GM18498 (cell line): ENCODE measurements around the gene ADAMTSL5.
"Not testable (repeated sequence)": the region's sequence is repeated elsewhere in the genome, so short reads cannot be mapped to it uniquely, and the experiment has no call there.

Source experiments
- ATAC-seq: cut with Tn5 transposase; IDR thresholded peaks from one replicate; pipeline ENCODE4 v1.9.1; 2021; ENCODE audit warnings: mild to moderate bottlenecking, moderate library complexity; ENCODE audit not compliant: unreplicated experiment

ADAMTSL5 gene

DNA sequence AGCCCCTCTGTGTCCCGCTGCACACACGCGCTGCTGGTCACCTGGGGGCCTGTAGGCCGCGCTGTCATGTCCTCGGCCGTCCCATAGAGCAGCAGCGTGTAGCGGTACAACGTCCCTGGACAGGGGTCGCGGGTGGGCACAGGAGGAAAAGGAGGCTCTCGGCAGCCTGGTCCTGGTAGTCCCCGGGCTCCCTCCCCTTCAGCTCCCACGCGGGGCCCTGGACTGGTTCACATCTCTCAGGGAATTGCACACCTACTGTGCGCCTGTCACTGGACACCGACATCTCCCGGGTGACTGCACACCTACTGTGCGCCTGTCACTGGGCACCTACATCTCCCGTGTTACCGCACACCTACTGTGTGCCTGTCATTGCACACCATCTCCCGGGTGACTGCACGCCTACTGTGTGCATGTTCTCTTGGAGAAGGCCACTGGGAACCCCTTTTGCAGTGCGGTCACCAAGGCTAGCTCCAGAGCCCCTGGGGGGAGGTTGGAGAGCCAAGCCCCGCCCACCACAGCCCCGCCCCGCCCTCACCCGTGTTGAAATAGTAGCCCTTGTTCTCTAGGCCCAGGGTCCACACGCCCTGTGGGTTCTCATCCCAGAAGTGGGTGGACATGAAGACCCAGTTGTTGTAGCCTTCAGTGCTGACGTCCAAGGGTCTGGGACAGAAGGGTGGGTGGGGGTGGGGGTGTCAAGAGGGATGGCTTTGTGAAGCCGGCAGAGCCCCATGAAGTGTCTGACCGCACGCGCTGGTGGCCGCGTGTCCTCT lies 30.3 kb downstream of the ADAMTSL5 start:
- no peak for ATAC-seq

DNA sequence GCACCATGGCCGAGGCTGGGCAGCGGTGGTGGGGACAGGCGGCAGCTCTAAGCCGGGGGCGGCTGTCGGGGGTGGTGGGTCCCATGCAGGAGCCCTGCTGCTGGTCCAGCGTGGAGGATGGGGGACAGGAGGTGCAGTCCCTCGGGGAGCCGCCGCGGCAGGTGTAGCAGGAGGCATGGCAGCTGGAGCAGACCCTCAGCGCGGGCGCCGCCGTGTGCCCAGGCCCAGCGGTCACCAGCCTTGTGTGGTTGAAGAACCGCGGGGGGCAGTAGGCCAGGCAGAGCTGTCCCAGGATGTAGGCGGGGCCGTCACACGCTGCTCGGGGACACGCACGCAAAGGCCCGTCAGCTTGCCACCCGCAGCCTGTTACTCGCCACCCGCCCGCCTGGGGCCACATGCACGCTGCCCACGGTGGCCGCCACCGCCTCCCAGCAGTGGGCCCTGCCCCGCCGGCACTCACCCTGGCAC lies 30.9 kb downstream of the ADAMTSL5 start:
- no peak for ATAC-seq

DNA sequence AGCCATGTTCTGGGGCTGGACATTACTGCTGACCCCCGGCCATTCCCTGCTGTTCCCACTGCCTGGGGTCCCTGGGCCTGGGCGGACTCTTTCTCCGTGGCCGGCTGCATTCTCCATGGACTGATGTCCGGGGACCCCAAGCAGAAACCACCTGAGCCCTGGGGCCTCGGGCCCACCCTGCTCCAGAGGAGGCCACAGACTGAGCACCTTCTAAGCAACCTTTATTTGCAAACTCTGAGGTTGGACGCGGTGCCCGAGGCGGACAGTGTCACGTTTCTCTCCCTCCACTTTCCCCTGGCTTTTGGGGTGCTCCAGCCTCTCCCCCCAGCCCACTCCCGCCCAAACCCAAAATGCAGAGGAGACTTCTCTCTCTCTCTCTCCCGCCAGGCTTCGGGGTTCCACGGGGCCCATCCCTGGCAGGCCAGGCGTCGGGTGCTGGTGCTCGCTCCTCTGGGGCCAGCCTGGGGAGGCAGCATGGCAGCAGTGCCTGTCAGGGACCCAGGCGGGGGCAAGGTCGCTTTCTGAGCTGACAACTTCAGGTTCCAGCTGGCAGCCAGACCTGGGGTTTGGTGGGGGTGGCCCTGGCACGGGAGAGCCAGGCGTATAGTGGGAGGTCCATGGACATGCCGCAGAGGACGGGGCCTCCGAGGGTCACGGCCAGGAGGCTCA lies 31.5 kb downstream of the ADAMTSL5 start:
- no peak for ATAC-seq

DNA sequence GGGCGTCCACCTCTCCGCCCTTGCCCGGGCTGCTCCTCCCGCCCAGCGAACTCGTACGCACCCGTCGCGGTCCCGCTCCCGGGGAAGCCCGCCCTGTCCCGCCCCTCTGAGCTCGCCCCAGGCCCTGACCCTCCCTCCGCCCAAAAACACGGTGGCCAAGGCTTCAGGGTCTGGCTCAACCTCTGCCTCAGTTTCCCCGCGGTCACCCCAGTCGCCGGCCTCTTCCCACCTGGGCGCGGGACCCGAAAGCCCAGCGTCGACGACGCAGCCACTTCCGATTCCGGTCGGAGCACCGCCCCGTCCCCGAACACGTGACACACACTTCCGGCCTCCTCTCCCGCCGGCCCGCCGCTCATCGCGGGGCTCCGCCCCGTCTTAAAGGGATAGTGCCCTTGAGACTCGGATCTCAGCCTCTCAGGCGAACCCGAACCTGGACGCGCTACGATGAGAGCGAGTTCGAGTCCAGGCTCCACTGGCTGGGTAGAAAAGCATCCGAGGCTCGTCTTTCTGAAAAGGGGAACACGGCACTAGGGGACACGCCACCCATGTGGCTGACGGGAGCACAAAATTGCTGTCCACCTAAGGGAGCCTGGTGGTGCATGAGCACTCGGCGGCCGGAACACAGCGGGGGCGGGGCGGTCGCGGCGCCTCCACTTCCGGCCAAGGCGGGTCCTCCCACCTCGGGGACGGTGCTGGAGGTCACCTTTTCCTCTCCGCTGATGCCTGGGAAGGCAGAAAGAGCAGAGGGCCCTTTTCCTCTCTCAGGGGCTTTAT lies 33.7 kb downstream of the ADAMTSL5 start, which contains the start of gene C19orf25:
C19orf25 (minus strand) TSS at position 282 of the 774 bp plus-strand sequence. CDS start 312 bp downstream, outside the sequence.
- ATAC-seq, result peak; percentile 92

DNA sequence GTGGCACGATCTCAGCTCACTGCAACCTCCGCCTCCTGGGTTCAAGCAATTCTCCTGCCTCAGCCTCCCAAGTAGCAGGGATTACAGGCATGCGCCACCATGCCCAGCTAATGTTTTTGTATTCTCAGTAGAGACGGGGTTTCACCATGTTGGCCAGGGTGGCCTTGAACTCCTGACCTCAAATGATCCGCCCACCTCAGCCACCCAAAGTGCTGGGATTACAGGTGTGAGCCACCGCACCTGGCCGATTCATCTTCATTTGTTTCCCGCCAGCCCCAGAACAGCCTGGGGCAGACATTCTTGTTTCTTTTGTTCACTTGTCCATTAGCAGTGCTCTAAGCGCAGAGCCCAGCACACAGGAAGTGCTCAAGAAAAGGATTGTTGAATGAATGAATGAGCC lies 35.8 kb downstream of the ADAMTSL5 start:
- ATAC-seq, result not testable (repeated sequence)

DNA sequence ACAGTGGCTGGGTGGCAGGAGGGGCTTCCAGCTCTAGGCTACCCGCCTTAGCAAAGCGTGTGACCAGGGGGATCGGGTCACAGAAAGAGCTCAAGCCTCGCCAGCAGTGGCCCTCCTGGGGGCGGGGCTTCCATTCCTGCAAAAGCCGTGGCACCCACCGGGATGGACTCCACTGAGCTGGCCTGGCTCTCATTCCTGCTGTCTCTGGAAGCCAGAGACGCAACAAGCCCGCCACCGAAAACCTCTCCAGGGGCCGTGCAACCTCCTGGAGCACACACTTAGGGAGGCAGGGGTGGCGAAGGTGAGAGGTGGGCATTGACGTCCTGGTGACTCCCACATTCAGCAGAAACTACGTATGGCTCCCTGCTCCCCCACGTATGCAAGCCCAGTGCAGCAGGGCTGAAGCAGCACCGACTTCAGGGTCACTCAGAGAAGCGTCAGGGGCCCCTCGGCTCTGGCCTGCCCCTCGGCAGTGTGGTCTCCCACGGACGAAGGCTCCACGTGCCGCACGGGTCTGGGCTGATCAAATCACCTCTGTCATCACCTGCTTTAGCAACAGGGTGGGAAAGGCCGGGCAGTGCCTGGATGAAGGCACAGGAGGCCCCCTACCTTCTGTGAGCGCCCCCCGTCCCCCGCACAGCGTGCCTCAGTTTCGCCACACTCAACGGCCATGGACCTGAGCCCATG lies 36.9 kb downstream of the ADAMTSL5 start:
- ATAC-seq, result no peak

DNA sequence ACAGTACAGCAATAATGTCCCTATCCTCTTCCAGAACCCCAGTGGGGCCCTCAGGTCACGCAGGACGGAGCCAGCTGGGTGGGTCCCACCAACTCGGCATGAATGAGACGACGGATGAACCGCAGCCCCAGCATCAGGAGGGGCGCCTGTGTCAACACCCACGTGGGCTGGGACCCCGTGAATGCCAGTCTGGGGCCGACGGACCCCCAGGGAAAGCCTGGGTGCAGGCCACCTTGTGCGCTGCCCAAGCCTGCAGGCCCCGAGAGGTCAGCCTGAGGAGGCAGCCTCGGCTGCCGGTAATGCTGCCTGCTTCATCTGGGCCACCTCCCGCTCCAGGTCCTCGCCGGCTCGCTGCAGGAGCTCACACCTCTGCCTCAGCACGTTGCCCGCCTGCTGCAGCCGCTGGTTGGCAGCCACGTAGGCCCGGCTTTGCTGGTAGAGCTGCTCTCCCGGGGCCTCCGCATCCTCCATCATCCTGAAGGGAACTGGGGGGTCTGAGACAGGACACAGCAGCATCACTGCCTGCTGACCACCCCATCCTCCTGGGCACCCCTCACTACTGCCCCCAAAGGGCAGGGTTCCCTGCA lies 38.0 kb downstream of the ADAMTSL5 start:
- ATAC-seq, result no peak

DNA sequence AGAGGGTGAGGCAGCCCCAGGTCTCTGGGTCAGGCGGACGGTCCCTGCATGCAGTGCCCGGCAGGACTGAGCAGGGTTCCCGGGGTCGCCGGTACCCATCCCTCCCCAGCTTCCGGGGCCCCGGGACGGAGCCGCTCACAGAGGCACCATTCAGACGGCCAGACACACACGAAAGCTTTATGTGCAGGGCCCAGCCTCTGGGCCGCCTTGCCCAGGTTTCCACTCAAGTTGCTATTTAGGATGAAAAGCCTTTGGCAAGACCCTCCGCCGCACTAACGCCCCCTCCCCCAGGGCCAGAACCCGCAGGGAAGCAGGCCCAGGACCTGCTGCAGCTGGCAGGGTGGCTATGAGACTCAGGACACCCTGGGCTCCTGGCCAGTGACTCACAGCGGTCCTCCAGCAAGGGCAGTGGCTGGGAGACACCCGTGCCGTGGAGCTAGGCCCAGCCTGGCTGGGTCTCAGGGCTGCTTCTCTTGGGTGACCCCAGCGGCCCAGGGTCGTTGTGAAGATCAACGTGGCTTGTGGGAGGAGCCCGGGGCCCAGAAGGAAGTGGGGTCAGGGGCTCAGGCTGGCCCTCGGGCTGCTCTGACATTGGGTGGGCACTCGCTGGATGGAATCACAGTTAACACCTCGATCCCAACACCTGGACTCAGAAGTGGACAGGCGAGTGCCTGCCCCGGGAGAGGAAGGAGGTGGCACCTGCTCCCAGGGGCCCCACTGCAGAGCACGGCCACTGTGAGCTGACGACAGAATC lies 38.6 kb downstream of the ADAMTSL5 start:
- no peak for ATAC-seq

DNA sequence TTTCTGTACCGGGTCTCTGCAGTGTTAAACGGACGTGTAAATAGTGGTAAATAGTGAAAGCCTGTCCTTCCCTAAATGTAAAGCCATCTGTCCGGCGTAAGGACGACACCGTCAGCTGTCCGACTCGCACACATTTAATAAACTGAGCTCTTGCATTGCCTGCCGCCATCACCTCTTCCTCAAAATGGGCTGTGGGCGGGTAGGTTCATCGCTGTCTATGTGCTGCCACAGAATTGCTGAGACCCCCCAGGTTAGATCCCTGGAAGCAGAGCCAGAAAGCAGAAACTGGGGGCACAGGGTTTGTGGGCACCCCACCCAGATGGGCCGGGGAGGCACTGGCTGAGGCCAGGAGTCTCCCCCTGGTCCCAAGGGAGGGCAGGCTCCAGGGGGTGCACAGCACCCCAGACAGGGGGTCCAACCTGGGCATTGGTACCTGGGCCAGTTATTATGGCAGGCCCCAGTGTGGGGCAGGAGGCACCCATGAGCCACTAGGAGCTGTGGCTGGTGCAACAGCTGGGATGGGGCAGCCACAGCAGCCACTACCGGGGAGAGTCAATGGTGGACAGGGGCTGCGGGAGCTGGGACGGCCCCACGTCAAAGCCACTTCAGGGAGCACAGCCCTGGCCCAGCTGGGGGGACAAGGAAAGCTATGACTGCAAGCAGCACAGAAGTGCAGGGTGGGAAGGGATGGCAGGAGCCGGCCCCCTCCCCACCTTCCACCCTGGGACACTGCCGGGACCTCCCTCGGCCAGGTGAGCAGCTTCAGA lies 39.6 kb downstream of the ADAMTSL5 start:
- ATAC-seq, result no peak

DNA sequence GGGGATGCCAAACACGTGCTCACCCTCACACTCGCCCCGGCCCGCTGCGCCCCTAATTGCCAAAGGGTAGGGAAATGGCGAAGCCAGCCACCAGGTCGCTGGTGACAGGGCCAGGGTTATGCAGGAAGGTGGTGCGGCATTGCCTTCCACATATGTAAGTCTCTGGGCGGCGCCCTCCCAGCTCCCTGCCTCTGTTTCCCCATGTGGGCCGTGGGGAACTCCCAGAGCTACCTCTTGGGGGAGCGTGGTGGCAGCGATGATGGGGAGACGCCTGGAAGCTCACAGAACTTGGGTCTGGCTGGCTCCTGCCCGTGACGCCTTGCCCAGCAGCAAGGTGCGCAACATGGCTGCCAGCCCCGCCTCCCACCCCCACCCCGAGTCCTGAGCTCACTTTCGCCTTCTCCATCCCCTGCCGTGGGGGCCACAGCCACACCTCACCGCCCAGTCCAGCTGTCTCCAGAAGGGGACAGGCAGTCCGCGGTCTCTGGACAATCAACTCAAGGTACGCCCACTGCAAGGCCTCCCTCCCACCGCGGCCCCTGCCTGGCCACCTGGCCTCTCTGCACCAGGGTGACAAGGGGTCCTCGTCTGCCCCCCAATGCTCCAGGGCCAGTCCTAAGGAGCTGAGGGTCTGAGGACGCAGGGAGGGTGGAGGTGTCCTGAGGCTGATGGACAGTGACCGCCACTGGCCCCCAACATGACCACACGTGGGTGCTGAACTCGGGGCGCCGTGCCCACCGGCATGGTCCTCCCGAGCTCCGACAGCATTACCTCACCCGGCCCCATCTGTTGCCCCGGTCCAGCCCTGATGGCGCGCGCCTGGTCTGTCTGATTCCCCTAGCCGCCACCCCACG lies 40.4 kb downstream of the ADAMTSL5 start:
- no peak for ATAC-seq

DNA sequence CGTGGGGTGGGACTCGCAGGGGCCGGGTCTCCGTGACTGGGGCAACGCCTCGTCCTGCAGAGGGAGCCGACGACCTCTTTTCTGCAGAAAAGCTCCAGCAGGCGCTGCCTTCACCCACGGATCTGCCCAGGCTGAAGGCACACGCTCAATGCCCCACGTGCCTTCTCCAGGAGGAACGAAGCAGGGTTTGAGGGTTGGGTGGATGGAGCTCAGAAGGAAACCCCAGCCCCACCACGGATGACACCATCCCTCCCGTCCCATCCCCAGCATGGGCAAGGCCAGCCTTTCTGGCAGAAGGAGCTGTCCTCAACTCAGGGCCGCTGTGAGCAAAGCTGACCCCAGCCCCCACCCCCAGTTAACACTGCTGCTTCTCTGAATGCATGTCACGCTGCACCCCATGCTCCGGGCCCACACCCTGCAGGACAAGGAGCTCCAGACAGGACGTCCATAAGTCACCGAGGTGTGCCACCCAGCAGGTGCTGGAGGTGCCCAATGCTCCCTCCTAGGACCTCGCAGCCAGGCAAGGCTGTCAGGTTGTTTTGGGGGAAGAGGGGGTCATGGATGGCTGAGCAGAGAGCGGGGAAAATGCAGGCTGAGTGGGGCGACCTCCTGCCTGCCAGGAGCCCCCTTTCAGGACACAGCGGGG lies 41.2 kb downstream of the ADAMTSL5 start:
- ATAC-seq, result no peak

DNA sequence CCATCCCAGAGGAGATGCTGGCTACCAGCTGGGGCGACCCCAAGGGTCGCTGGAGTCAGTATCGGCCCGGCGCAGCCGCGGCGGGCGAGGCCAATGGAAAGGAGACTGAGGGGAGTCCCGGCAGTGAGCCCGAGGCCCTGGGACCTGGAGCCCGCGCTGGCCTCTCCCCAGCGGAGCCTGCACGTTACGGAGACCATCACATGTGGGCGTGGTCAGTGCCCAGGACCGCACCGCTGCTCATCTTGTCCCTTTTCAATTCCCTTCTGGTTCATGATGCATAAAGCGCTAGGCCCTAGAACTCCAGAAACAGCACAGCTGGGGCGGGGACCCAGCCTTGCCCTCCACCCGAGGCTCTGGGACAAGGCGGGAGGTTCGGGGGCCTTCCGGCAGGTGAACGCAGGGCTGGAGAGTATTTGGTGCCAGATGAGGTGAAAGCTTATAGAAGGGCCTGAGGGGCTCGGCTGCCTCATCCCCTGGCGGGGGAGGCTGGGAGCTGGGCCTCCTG lies 41.8 kb downstream of the ADAMTSL5 start:
- no peak for ATAC-seq

DNA sequence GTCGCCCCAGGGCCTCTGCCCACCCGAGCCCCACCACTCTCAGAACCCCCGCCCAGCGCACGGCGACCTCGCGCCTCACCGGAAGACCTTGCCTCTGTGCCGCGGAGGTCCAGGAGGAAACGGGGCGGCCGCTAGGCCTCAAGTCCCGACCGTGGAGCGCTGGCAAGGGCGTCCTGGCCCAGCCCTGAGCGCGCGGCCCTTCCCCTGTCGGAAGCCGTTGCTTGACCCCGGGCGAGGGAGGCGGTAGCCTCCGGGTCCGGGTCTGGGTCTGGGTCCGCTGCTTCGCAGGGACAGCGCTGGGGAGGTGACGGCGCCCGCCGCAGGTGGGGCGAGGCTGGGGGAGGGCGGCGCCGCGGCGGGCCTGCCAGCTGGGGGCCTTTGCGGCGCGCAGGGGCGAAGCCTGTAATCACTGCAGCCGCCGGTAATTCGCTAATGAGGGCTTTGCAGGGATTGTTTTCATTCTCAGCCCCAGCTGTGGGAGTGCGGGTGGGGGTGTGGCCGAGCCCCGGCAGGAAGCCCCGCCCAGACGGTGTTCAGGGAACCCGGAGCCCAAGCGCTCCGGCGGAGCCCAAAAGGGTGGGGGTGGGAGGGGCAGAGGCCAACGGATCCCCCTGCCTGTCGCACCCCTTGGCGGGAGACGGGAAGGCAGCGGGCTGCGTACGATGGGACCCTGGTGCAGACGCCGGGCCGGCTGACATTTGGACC lies 42.4 kb downstream of the ADAMTSL5 start:
- ATAC-seq, result peak; percentile 42

DNA sequence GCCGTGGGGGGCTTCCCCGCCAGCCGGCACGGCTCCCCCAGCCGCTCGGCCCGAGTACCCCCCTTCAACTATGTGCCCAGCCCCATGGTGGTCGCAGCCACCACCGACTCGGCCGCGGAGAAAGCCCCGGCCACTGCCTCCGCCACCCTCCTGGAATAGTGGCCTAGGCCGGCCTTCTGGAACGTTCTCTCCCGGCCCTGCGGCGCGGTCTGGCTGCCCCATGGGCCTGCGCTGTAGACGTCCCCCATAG lies 42.8 kb downstream of the ADAMTSL5 start:
- ATAC-seq, result no peak

DNA sequence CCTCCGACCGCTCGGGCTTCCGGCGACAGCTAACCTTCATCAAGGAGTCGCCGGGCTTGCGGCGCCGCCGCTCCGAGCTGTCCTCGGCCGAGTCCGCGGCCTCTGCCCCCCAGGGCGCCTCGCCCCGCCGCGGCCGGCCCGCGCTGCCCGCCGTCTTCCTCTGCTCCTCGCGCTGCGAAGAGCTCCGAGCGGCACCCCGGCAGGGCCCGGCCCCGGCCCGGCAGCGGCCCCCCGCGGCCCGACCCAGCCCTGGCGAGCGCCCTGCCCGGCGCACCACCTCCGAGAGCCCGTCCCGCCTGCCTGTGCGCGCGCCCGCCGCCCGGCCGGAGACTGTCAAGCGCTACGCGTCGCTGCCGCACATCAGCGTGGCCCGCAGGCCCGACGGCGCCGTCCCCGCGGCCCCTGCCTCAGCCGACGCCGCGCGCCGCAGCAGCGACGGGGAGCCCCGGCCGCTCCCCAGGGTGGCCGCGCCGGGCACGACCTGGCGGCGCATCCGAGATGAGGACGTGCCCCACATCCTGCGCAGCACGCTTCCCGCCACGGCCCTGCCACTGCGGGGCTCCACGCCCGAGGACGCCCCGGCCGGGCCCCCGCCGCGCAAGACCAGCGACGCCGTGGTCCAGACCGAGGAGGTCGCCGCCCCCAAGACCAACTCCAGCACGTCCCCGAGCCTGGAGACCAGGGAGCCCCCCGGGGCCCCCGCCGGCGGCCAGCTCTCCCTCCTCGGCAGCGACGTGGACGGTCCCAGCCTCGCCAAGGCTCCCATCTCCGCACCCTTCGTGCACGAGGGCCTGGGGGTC lies 43.4 kb downstream of the ADAMTSL5 start:
- no peak for ATAC-seq

DNA sequence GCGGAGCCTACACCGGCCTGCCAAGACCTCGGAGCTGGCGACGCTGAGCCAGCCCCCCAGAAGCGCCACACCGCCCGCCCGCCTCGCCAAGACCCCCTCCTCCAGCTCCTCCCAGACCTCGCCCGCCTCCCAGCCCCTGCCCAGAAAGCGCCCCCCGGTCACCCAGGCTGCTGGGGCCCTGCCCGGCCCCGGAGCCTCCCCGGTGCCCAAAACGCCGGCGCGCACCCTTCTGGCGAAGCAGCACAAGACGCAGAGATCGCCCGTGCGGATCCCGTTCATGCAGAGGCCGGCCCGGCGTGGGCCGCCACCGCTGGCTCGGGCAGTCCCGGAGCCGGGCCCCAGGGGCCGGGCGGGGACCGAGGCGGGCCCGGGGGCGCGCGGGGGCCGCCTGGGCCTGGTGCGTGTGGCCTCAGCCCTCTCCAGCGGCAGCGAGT lies 44.0 kb downstream of the ADAMTSL5 start:
- no peak for ATAC-seq
